ENCODE data around the gene IDE.
A peak's percentile ranks its signal among the peaks of the same experiment; 100 is the strongest.

The IDE gene

GRCh38 chr10:92542458-92542857 lies 31.4 kb downstream of the IDE start:
- TF ChIP-seq CTCF (conservative IDR thresholded peaks at IDR 0.05) (no peak), ZFX (IDR thresholded peaks at IDR 0.05) (no peak)

GRCh38 chr10:92541583-92541982 lies 32.3 kb downstream of the IDE start:
- H3K27ac ChIP-seq, result no peak overlapping the region
- TF ChIP-seq ZFX (IDR thresholded peaks at IDR 0.05) (no peak), CTCF (conservative IDR thresholded peaks at IDR 0.05) (no peak)

More at GRCh38 chr10:92542458-92542857, 31.4 kb downstream of the IDE start:
- H3K27ac ChIP-seq, result no peak overlapping the region

GRCh38 chr10:92538231-92538958 lies 35.5 kb downstream of the IDE start:
- TF ChIP-seq CTCF (conservative IDR thresholded peaks at IDR 0.05) (no peak), ZFX (IDR thresholded peaks at IDR 0.05) (no peak)
- H3K27ac ChIP-seq, result peak overlapping the region; percentile 58

- TF ChIP-seq CTCF (conservative IDR thresholded peaks at IDR 0.05) (no peak), ZFX (IDR thresholded peaks at IDR 0.05) (no peak)
- H3K27ac ChIP-seq, result no peak overlapping the region
These were observed 42.9 kb downstream of the IDE start for GRCh38 chr10:92530891-92531535.

GRCh38 chr10:92530421-92530820 lies 43.5 kb downstream of the IDE start:
- no peak for TF ChIP-seq CTCF (conservative IDR thresholded peaks at IDR 0.05)
- TF ChIP-seq ZFX (IDR thresholded peaks at IDR 0.05), result no peak
- no peak overlapping the region for H3K27ac ChIP-seq

GRCh38 chr10:92527716-92528115 lies 46.2 kb downstream of the IDE start:
- H3K27ac ChIP-seq, result no peak overlapping the region
- TF ChIP-seq ZFX (IDR thresholded peaks at IDR 0.05) (no peak), CTCF (conservative IDR thresholded peaks at IDR 0.05) (no peak)

GRCh38 chr10:92523639-92524038 lies 50.3 kb downstream of the IDE start:
- no peak overlapping the region for H3K27ac ChIP-seq
- TF ChIP-seq ZFX (IDR thresholded peaks at IDR 0.05), result no peak
- TF ChIP-seq CTCF (conservative IDR thresholded peaks at IDR 0.05), result no peak
